A204.1 (cell line): ENCODE data around the gene PLPPR2.
"Not testable (repeated sequence)": the region's sequence is repeated elsewhere in the genome, so short reads cannot be mapped to it uniquely, and the experiment has no call there.

Source experiments
- FAIRE-seq: peaks from 2 replicates; lab custom pipeline; 2012; peaks lifted over from hg19 to GRCh38; lab: Jason Lieb, UNC

The PLPPR2 gene

GRCh38 chr19:11401808-11402543, 46.7 kb downstream of the PLPPR2 start:
- FAIRE-seq = no peak

GRCh38 chr19:11404588-11405222, 49.5 kb downstream of the PLPPR2 start:
- no peak for FAIRE-seq

GRCh38 chr19:11405846-11406643, 50.8 kb downstream of the PLPPR2 start:
- no peak for FAIRE-seq

GRCh38 chr19:11406703-11407236, 51.5 kb downstream of the PLPPR2 start:
- not testable (repeated sequence) for FAIRE-seq

GRCh38 chr19:11408591-11408990, 53.4 kb downstream of the PLPPR2 start:
- FAIRE-seq = no peak

- no peak for FAIRE-seq
These were observed 55.5 kb downstream of the PLPPR2 start for GRCh38 chr19:11410682-11411081.

- no peak for FAIRE-seq
These were observed 59.3 kb downstream of the PLPPR2 start for GRCh38 chr19:11414544-11414943.
